Body of pancreas (tissue), 4 donors: ENCODE results near the gene PCDH15.

Experiments used
- POLR2A ChIP-seq, 3 donors: fragments of 450-650 bp; IDR thresholded peaks; one replicate each; pipeline ENCODE4 v1.6.1; 2016; ENCODE audit warnings: antibody characterized with exemption in 3 of 3, mild to moderate bottlenecking in 2 of 3
- TF ChIP-seq, protein P1 (sequence below), 7 experiments: fragments of 450-650 bp in 4 of 7; fragments of 200-600 bp in 3 of 7; sonication (generic) in 3 of 7; IDR thresholded peaks; one replicate each; pipeline ENCODE4 v1.5.1; 2016 to 2019; ENCODE audit warnings: antibody characterized with exemption in 7 of 7

DNA sequence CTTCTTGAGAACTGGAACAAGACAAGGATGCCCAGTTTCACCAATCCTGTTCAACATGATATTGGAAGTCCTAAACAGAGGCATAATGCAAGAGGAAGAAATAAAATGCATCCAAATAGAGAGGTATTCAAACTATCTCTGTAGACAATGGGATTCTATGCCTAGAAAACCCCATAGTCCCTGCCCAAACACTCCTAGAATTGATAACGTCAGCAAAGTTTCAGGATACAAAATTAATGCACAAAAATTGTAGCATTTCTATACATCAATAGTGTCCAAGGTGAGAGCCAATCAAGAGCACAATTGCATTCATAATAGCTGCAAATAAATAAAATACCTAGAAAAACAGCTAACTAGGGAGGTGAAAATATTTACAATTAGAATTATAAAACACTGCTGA lies 72.5 kb downstream of the PCDH15 start:
- TF ChIP-seq, protein P1, sequence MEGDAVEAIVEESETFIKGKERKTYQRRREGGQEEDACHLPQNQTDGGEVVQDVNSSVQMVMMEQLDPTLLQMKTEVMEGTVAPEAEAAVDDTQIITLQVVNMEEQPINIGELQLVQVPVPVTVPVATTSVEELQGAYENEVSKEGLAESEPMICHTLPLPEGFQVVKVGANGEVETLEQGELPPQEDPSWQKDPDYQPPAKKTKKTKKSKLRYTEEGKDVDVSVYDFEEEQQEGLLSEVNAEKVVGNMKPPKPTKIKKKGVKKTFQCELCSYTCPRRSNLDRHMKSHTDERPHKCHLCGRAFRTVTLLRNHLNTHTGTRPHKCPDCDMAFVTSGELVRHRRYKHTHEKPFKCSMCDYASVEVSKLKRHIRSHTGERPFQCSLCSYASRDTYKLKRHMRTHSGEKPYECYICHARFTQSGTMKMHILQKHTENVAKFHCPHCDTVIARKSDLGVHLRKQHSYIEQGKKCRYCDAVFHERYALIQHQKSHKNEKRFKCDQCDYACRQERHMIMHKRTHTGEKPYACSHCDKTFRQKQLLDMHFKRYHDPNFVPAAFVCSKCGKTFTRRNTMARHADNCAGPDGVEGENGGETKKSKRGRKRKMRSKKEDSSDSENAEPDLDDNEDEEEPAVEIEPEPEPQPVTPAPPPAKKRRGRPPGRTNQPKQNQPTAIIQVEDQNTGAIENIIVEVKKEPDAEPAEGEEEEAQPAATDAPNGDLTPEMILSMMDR (IDR thresholded peaks at IDR 0.05): no peak
- TF ChIP-seq POLR2A (IDR thresholded peaks at IDR 0.05): no peak
